IPS-15b (cell line): ENCODE results near the gene S100A12.

Source experiments
- H3K27me3 ChIP-seq: one replicate; pipeline ENCODE4 v1.6.1; 2013; ENCODE audit warnings: low read length; ENCODE audit not compliant: control insufficient read depth, insufficient read depth
- H3K36me3 ChIP-seq: one replicate; pipeline ENCODE4 v1.6.1; 2013; ENCODE audit warnings: low read length; ENCODE audit not compliant: control insufficient read depth, insufficient read depth
- H3K4me1 ChIP-seq: one replicate; pipeline ENCODE4 v1.6.1; 2013; ENCODE audit warnings: mild to moderate bottlenecking, low read length; ENCODE audit not compliant: control insufficient read depth, insufficient read depth
- H3K4me3 ChIP-seq: one replicate; pipeline ENCODE4 v1.5.1; 2013; ENCODE audit warnings: low read depth, low read length
- H3K9ac ChIP-seq: one replicate; pipeline ENCODE4 v1.6.1; 2013; ENCODE audit warnings: low read depth, mild to moderate bottlenecking, low read length
- H3K9me3 ChIP-seq: one replicate; pipeline ENCODE4 v1.6.1; 2013; ENCODE audit warnings: mild to moderate bottlenecking, low read length; ENCODE audit not compliant: control insufficient read depth, insufficient read depth

S100A12 gene

DNA sequence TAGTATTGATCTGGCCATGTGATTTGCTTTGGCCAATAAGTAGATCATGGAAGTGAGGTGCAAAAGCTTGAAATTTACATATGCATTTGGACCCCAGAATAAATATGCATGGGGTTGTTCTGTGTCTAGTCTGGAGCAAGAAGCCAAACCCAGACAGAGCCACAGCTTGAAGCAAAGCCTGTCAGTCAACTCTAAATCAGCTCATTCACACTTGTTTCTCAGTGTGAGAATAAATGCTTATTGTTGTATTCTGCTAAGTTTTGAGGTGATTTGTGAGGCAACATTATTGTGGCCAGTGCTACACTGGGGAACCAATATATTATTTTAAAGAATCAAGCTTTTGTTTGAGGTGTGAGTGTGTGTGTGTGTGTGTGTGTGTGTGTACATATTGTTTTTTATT lies 50.5 kb downstream of the S100A12 start:
- no peak overlapping the region for H3K4me3 ChIP-seq
- H3K27me3 ChIP-seq = no peaks in the 10 kb centered on the region
- H3K9ac ChIP-seq = no peak overlapping the region
- H3K4me1 ChIP-seq = no peaks in the 10 kb centered on the region
- no peaks in the 10 kb centered on the region for H3K36me3 ChIP-seq
- H3K9me3 ChIP-seq = peaks cover 4% of the 10 kb centered on the region
